SW480 (cell line): ENCODE measurements around the gene SLC22A8.
"Not testable (repeated sequence)": the region's sequence is repeated elsewhere in the genome, so short reads cannot be mapped to it uniquely, and the experiment has no call there.

ENCODE experiments used
- DNase-seq: peaks from one replicate; pipeline ENCODE4 v3.0.0-alpha.2; 2016; ENCODE audit warnings: low spot score

SLC22A8 gene

GRCh38 chr11:62988276-62988675, 27.4 kb downstream of the SLC22A8 start:
- DNase-seq: no peak

- DNase-seq: no peak
Observed at GRCh38 chr11:62985041-62985750, 30.4 kb downstream of the SLC22A8 start.

- no peak for DNase-seq
Observed at GRCh38 chr11:62984451-62984991, 31.1 kb downstream of the SLC22A8 start, which contains the start of gene SLC22A6. SLC22A6 (minus strand) TSS chr11:62984967; CDS start chr11:62984690, 277 bp downstream.

GRCh38 chr11:62983536-62984199, 32.0 kb downstream of the SLC22A8 start:
- no peak for DNase-seq

GRCh38 chr11:62981743-62982142, 33.9 kb downstream of the SLC22A8 start:
- DNase-seq: no peak

- DNase-seq: no peak
Observed at GRCh38 chr11:62980133-62980760, 35.4 kb downstream of the SLC22A8 start.

GRCh38 chr11:62976109-62976508, 39.5 kb downstream of the SLC22A8 start:
- DNase-seq: no peak

- peak; percentile 60 for DNase-seq
Observed at GRCh38 chr11:62974848-62975522, 40.7 kb downstream of the SLC22A8 start.

- no peak for DNase-seq
Observed at GRCh38 chr11:62965574-62965973, 50.1 kb downstream of the SLC22A8 start.

- DNase-seq: no peak
Observed at GRCh38 chr11:62962391-62962790, 53.2 kb downstream of the SLC22A8 start.

- DNase-seq: no peak
Observed at GRCh38 chr11:62961017-62961570, 54.5 kb downstream of the SLC22A8 start.

- DNase-seq: no peak
Observed at GRCh38 chr11:62959422-62959980, 56.1 kb downstream of the SLC22A8 start.

- DNase-seq: no peak
Observed at GRCh38 chr11:62958547-62959421, 56.9 kb downstream of the SLC22A8 start.

GRCh38 chr11:62957147-62957546, 58.5 kb downstream of the SLC22A8 start:
- DNase-seq: no peak

- no peak for DNase-seq
Observed at GRCh38 chr11:62954478-62954877, 61.2 kb downstream of the SLC22A8 start.

- DNase-seq: no peak
Observed at GRCh38 chr11:62953811-62954210, 61.8 kb downstream of the SLC22A8 start.

- DNase-seq: no peak
Observed at GRCh38 chr11:62948765-62949320, 66.8 kb downstream of the SLC22A8 start.

GRCh38 chr11:62945538-62945937, 70.1 kb downstream of the SLC22A8 start:
- not testable (repeated sequence) for DNase-seq
